Astrocyte of the cerebellum (primary cell): ENCODE results near the gene NUDT22.

ENCODE experiments used
- DNase-seq: peaks from one replicate; pipeline ENCODE4 v3.0.0-alpha.2; 2011; ENCODE audit warnings: low read depth
- H3K4me3 ChIP-seq: 2 replicates; pipeline ENCODE4 v1.5.1; 2011; ENCODE audit warnings: mild to moderate bottlenecking, low read depth, low read length, moderate library complexity
- in situ Hi-C: cut with HindIII; loops from 2 replicates; pipeline ENCODE4 v1.10.0; 2017; ENCODE audit warnings: low sequenced_read_pairs
- TF ChIP-seq, protein P1 (sequence below): IDR thresholded peaks from 2 replicates; pipeline ENCODE4 v1.5.1; 2012; ENCODE audit warnings: low read length, low read depth, moderate library complexity, mild to moderate bottlenecking; ENCODE audit errors: missing control alignments

The NUDT22 gene

DNA sequence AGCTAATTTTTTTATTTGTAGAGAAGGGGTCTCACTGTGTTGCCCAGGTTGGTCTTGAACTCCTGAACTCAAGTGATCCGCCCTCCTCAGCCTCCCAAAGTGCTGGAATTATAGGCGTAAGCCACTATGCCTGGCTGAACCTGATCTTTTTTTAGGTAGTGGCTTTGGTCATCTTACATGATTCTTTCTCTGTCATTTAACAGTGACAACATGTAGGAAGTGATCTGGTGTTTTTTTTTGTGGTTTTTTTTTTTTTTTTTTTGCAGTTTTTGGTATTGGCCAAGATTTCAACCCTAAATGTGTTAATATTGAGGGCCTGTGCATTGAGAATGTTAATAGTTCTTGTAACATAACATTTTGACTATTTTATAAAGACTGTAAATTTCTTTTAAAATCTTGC lies 27.6 kb upstream of the NUDT22 start:
- in situ Hi-C loops = no loop called here
- DNase-seq = no peak
- H3K4me3 ChIP-seq = no peak overlapping the region
- TF ChIP-seq, protein P1, sequence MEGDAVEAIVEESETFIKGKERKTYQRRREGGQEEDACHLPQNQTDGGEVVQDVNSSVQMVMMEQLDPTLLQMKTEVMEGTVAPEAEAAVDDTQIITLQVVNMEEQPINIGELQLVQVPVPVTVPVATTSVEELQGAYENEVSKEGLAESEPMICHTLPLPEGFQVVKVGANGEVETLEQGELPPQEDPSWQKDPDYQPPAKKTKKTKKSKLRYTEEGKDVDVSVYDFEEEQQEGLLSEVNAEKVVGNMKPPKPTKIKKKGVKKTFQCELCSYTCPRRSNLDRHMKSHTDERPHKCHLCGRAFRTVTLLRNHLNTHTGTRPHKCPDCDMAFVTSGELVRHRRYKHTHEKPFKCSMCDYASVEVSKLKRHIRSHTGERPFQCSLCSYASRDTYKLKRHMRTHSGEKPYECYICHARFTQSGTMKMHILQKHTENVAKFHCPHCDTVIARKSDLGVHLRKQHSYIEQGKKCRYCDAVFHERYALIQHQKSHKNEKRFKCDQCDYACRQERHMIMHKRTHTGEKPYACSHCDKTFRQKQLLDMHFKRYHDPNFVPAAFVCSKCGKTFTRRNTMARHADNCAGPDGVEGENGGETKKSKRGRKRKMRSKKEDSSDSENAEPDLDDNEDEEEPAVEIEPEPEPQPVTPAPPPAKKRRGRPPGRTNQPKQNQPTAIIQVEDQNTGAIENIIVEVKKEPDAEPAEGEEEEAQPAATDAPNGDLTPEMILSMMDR = no peak

DNA sequence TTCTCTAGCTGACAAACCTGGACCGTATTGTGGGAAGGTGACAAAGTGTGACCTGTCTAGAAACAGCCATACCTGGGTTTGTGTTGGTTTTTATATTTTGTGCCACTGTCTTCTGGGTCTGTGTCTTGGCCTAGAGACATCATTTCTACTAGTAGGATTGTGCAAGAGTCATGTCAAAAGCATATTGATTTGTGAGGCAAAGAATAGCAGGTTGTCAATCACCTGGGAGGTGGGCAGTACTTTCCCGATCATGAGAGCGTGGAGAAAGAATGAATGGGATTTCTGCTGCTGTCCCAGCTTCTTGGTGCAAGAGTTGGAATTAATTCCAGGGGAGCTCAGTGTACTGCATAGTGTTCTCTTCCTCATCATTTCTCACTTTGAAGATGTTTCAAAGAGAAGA lies 24.5 kb upstream of the NUDT22 start:
- no peak for DNase-seq
- in situ Hi-C loops = loop anchor here (10.0 to 25.0 kb wide), 2 partner anchors 73 to 436 kb away; no protein-coding TSS in a partner anchor
- TF ChIP-seq, protein P1 = no peak
- H3K4me3 ChIP-seq = no peak overlapping the region

DNA sequence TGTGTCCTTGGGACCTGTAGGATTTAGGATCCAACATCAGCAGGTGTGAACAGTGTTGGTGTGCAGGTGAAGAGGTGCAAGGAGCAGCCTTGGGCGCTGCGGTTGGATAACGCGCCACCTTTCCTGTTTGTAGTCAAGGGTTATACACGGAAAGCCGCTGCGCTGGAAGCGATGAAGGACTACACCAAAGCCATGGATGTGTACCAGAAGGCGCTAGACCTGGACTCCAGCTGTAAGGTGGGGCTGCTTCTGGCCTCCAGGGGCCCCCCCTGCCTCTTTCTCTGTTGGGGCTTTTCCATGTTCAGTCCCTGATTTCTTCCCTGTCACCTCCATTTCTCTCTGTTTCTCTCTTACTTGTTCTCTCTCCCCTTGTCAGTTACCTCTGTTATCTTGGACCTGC lies 23.1 kb upstream of the NUDT22 start:
- TF ChIP-seq, protein P1 = no peak
- in situ Hi-C loops = loop anchor here (10.0 to 25.0 kb wide), 2 partner anchors 72 to 434 kb away; no protein-coding TSS in a partner anchor
- no peak overlapping the region for H3K4me3 ChIP-seq
- DNase-seq = no peak

GRCh38 chr11:64203421-64204079 lies 22.5 kb upstream of the NUDT22 start:
- DNase-seq = no peak
- no peak overlapping the region for H3K4me3 ChIP-seq
- TF ChIP-seq, protein P1 = no peak
- in situ Hi-C loops = loop anchor here (10.0 to 25.0 kb wide), 2 partner anchors 71 to 434 kb away; no protein-coding TSS in a partner anchor

- no peak for DNase-seq
- no peak overlapping the region for H3K4me3 ChIP-seq
- TF ChIP-seq, protein P1 = no peak
- in situ Hi-C loops = loop anchor here (10.0 to 25.0 kb wide), 2 partner anchors 71 to 433 kb away; no protein-coding TSS in a partner anchor
Measured at GRCh38 chr11:64204080-64204440, 22.0 kb upstream of the NUDT22 start.

- TF ChIP-seq, protein P1 = peak; percentile 80
- H3K4me3 ChIP-seq = no peak overlapping the region
- DNase-seq = peak; percentile 94
- in situ Hi-C loops = loop anchor here (10.0 to 25.0 kb wide), 2 partner anchors 70 to 433 kb away; no protein-coding TSS in a partner anchor
Measured at GRCh38 chr11:64204464-64204989, 21.5 kb upstream of the NUDT22 start.
